ENCODE results near the gene PLPP3.

Gene PLPP3

GRCh38 chr1:56496821-56497772 is 82.3 kb downstream of the PLPP3 start:
- DNase-seq (ENCODE audit: low read depth, low spot score): no peak

GRCh38 chr1:56496158-56496557 is 83.2 kb downstream of the PLPP3 start:
- no peak for DNase-seq (ENCODE audit: low read depth, low spot score)

- no peak for DNase-seq (ENCODE audit: low read depth, low spot score)
Measured at GRCh38 chr1:56495538-56495937, 83.8 kb downstream of the PLPP3 start.

GRCh38 chr1:56494306-56494705 is 85.1 kb downstream of the PLPP3 start:
- no peak for DNase-seq (ENCODE audit: low read depth, low spot score)

- DNase-seq (ENCODE audit: low read depth, low spot score): no peak
Measured at GRCh38 chr1:56493826-56494225, 85.5 kb downstream of the PLPP3 start.

- no peak for DNase-seq (ENCODE audit: low read depth, low spot score)
Measured at GRCh38 chr1:56491441-56491840, 87.9 kb downstream of the PLPP3 start.

GRCh38 chr1:56490619-56491018 is 88.7 kb downstream of the PLPP3 start:
- no peak for DNase-seq (ENCODE audit: low read depth, low spot score)

GRCh38 chr1:56489695-56490094 is 89.7 kb downstream of the PLPP3 start:
- no peak for DNase-seq (ENCODE audit: low read depth, low spot score)

- no peak for DNase-seq (ENCODE audit: low read depth, low spot score)
Measured at GRCh38 chr1:56484695-56485094, 94.7 kb downstream of the PLPP3 start.

GRCh38 chr1:56483104-56483503 is 96.3 kb downstream of the PLPP3 start:
- DNase-seq (ENCODE audit: low read depth, low spot score): no peak

- DNase-seq (ENCODE audit: low read depth, low spot score): no peak
Measured at GRCh38 chr1:56482486-56482885, 96.9 kb downstream of the PLPP3 start.

GRCh38 chr1:56481140-56481694 is 98.1 kb downstream of the PLPP3 start:
- DNase-seq (ENCODE audit: low read depth, low spot score): no peak

GRCh38 chr1:56478734-56479133 is 100.6 kb downstream of the PLPP3 start:
- DNase-seq (ENCODE audit: low read depth, low spot score): no peak

- DNase-seq (ENCODE audit: low read depth, low spot score): peak; percentile 33
Measured at GRCh38 chr1:56477164-56478111, 101.9 kb downstream of the PLPP3 start.

GRCh38 chr1:56473582-56474270 is 105.6 kb downstream of the PLPP3 start:
- DNase-seq (ENCODE audit: low read depth, low spot score): no peak

GRCh38 chr1:56472860-56473259 is 106.5 kb downstream of the PLPP3 start:
- no peak for DNase-seq (ENCODE audit: low read depth, low spot score)

- DNase-seq (ENCODE audit: low read depth, low spot score): no peak
Measured at GRCh38 chr1:56469640-56470371, 109.6 kb downstream of the PLPP3 start.

- DNase-seq (ENCODE audit: low read depth, low spot score): no peak
Measured at GRCh38 chr1:56468518-56468917, 110.8 kb downstream of the PLPP3 start.

- DNase-seq (ENCODE audit: low read depth, low spot score): no peak
Measured at GRCh38 chr1:56466538-56466937, 112.8 kb downstream of the PLPP3 start.

GRCh38 chr1:56464294-56464693 is 115.1 kb downstream of the PLPP3 start:
- no peak for DNase-seq (ENCODE audit: low read depth, low spot score)

GRCh38 chr1:56463376-56463775 is 116.0 kb downstream of the PLPP3 start:
- DNase-seq (ENCODE audit: low read depth, low spot score): no peak
